ENCODE results near the gene ACOX1. TPM values are rescaled to one million over a fixed set of nuclear protein-coding genes. Genes with fewer than 3 reads are reported as not detected.

ACOX1 gene
- total RNA-seq, 4 donors from 2014 or later = 45.3 to 57.4 (median 48.9) TPM

DNA sequence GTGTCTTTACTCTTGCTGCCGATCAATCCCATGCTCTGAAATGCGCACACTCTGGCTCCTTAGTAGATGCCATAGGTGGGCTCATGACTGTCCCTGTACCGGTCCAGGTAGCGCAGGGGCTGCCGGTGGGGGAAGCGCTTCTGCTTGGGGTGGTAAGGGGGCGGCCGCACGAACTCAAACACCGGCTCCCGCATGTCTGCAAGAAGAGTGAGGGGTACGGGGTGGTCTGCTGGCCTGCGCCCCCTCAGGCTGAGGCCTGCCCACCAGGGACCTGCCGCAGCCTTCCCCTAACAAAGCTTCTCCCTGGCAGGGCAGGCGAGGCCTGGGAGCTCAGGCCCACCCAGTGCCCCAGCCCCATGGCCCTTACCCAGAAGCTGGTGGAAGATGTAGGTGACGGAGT is 80.2 kb downstream of the ACOX1 start:
- Histone ChIP-seq H3K4me1 (peaks cover 28 to 48% (median 44%) of the 10 kb centered on the region in 4 donors), H3K27ac (replicated peaks in 1 of 4) (no peak overlapping the region), H3K9me3 (no peaks in the 10 kb centered on the region), H3K36me3 (peaks cover 33 to 57% (median 56%) of the 10 kb centered on the region in 4 donors), H3K27me3 (no peaks in the 10 kb centered on the region), H3K4me3 (no peak overlapping the region)
- DNase-seq (ENCODE audit: extremely low spot score) = no peak
- intact Hi-C loops (cut with DNase I) = no loop called here
- TF ChIP-seq, protein P1, sequence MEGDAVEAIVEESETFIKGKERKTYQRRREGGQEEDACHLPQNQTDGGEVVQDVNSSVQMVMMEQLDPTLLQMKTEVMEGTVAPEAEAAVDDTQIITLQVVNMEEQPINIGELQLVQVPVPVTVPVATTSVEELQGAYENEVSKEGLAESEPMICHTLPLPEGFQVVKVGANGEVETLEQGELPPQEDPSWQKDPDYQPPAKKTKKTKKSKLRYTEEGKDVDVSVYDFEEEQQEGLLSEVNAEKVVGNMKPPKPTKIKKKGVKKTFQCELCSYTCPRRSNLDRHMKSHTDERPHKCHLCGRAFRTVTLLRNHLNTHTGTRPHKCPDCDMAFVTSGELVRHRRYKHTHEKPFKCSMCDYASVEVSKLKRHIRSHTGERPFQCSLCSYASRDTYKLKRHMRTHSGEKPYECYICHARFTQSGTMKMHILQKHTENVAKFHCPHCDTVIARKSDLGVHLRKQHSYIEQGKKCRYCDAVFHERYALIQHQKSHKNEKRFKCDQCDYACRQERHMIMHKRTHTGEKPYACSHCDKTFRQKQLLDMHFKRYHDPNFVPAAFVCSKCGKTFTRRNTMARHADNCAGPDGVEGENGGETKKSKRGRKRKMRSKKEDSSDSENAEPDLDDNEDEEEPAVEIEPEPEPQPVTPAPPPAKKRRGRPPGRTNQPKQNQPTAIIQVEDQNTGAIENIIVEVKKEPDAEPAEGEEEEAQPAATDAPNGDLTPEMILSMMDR (IDR thresholded peaks at IDR 0.05) = no peak
- no peak for TF ChIP-seq POLR2AphosphoS5 (IDR thresholded peaks at IDR 0.05)
- TF ChIP-seq POLR2A (IDR thresholded peaks at IDR 0.05; ENCODE audit: low read depth) = no peak
- no peak for TF ChIP-seq EP300 (IDR thresholded peaks at IDR 0.05)
- 85% methylated on average over 13 of the region's 16 CpGs for WGBS

DNA sequence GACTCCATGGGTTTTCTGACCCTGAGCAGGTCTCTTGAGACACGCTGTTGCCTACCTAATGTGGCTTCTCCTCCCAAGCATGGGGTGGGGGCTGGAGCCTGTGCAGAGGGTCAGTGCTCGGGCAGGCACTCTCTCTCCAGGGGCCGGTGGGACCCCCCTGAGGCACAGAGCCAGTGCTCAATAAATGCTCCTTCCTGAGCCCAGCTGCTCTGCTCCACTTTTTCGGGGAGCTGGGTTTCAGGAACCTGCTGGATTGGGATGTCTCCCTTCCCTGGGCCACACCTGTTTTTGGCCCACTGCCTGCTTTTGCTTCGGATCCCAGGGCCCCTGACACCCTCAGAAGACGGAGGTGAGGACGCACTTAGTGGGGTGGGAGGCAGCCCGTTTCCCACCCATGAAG is 80.9 kb downstream of the ACOX1 start:
- Histone ChIP-seq H3K4me3 (no peak overlapping the region), H3K36me3 (peaks cover 33 to 56% (median 53%) of the 10 kb centered on the region in 4 donors), H3K4me1 (peaks cover 25 to 48% (median 43%) of the 10 kb centered on the region in 4 donors), H3K27me3 (no peaks in the 10 kb centered on the region), H3K9me3 (no peaks in the 10 kb centered on the region), H3K27ac (replicated peaks in 1 of 4) (peak overlapping the region; percentile 89 to 98 (median 96))
- no peak for DNase-seq (ENCODE audit: extremely low spot score)
- 87% methylated on average over 8 of the region's 8 CpGs for WGBS
- TF ChIP-seq, protein P1 (IDR thresholded peaks at IDR 0.05) = no peak
- no peak for TF ChIP-seq POLR2A (IDR thresholded peaks at IDR 0.05; ENCODE audit: low read depth)
- no peak for TF ChIP-seq POLR2AphosphoS5 (IDR thresholded peaks at IDR 0.05)
- TF ChIP-seq EP300 (IDR thresholded peaks at IDR 0.05) = no peak
- intact Hi-C loops (cut with DNase I) = no loop called here

DNA sequence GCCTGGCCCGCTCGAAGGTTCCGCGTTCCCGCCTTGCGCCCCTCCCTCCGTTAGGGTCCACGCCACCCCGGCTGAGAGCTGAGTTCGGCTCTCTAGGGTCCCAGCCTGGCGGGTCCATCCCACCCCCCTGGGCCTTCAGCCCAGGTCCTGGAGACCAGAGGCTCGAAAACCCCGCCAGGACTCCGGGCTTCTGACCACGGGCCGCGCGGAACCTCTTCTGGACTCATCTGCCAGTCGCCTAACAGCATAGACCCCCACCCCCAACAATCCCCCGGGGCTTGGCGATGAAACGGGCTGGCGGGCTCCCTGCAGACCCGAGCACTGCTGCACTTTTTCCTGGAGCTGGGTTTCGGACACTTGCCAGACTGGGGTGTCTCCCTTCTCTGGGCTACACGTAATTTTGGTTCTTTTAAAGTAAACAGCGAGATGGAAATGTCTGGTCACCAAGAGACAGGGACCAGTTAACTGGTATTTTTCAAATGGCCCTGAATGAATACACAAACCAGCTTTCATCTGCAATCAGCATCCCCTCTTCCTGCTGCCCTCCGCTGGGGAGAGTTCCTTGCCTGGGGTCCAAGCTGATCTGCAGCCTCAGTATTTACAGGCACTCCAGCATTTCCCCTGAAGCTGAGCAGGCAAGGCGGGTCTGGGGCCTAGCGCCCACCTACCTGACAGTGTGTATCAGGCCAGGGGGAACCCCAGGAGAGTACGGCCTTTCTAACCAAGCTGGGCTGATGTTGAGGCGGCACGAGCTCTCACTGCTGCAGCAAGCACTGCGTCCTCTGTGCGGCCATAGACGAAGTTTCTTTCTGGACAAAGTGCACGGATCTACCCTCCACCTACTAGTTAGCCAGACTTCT is 81.6 kb downstream of the ACOX1 start:
- intact Hi-C loops (cut with DNase I) = loop anchor here (2.0 kb wide), 1 partner anchor 47 kb away; no protein-coding TSS in a partner anchor
- no peaks in the 10 kb centered on the region for H3K27me3 ChIP-seq
- peak overlapping the region; percentile 89 to 98 (median 96) for H3K27ac ChIP-seq (replicated peaks in 1 of 4)
- H3K9me3 ChIP-seq = no peaks in the 10 kb centered on the region
- DNase-seq (ENCODE audit: extremely low spot score) = no peak
- no peak for TF ChIP-seq EP300 (IDR thresholded peaks at IDR 0.05)
- TF ChIP-seq POLR2A (IDR thresholded peaks at IDR 0.05; ENCODE audit: low read depth) = no peak
- no peak for TF ChIP-seq POLR2AphosphoS5 (IDR thresholded peaks at IDR 0.05)
- TF ChIP-seq, protein P1 (IDR thresholded peaks at IDR 0.05) = no peak
- WGBS = 60% methylated on average over 14 of the region's 37 CpGs
- peak overlapping the region; percentile 73 to 99 (median 77) for H3K4me3 ChIP-seq
- peaks cover 35 to 54% (median 51%) of the 10 kb centered on the region in 4 donors for H3K36me3 ChIP-seq
- H3K4me1 ChIP-seq = peaks cover 25 to 50% (median 46%) of the 10 kb centered on the region in 4 donors

GRCh38 chr17:75896415-75897159 is 82.4 kb downstream of the ACOX1 start, which contains the start of gene TRIM65:
TSS of gene TRIM65 (minus strand) at chr17:75896951. CDS start at chr17:75896937, 14 bp downstream.
- WGBS = 0% methylated on average over 18 of the region's 102 CpGs
- peak within 1 kb of the TSS; percentile 89 to 98 (median 96) for H3K27ac ChIP-seq (replicated peaks in 1 of 4)
- no peaks in the 10 kb centered on the region for H3K9me3 ChIP-seq
- intact Hi-C loops (cut with DNase I) = loop anchor here (2.0 kb wide), 1 partner anchor 46 kb away; no protein-coding TSS in a partner anchor
- peaks cover 31 to 54% (median 51%) of the 10 kb centered on the region in 4 donors for H3K36me3 ChIP-seq
- no peaks in the 10 kb centered on the region for H3K27me3 ChIP-seq
- TF ChIP-seq, protein P1 (IDR thresholded peaks at IDR 0.05) = peak; percentile 51 to 62 (median 54)
- TF ChIP-seq POLR2A (IDR thresholded peaks at IDR 0.05; ENCODE audit: low read depth) (peak; percentile 66), POLR2AphosphoS5 (IDR thresholded peaks at IDR 0.05) (peak; percentile 65 to 90), EP300 (IDR thresholded peaks at IDR 0.05) (no peak)
- peaks cover 25 to 55% (median 52%) of the 10 kb centered on the region in 4 donors for H3K4me1 ChIP-seq
- no peak for DNase-seq (ENCODE audit: extremely low spot score)
- peak within 1 kb of the TSS; percentile 73 to 99 (median 77) for H3K4me3 ChIP-seq

Data from esophagus muscularis mucosa (tissue), 4 donors.